IPS-15b (cell line): ENCODE measurements around the gene TRIM51G.
"Not testable (repeated sequence)": the region's sequence is repeated elsewhere in the genome, so short reads cannot be mapped to it uniquely, and the experiment has no call there.

Experiments
- H3K27me3 ChIP-seq: one replicate; pipeline ENCODE4 v1.6.1; 2013; ENCODE audit warnings: low read length; ENCODE audit not compliant: control insufficient read depth, insufficient read depth
- H3K36me3 ChIP-seq: one replicate; pipeline ENCODE4 v1.6.1; 2013; ENCODE audit warnings: low read length; ENCODE audit not compliant: control insufficient read depth, insufficient read depth
- H3K4me1 ChIP-seq: one replicate; pipeline ENCODE4 v1.6.1; 2013; ENCODE audit warnings: mild to moderate bottlenecking, low read length; ENCODE audit not compliant: control insufficient read depth, insufficient read depth
- H3K4me3 ChIP-seq: one replicate; pipeline ENCODE4 v1.5.1; 2013; ENCODE audit warnings: low read depth, low read length
- H3K9ac ChIP-seq: one replicate; pipeline ENCODE4 v1.6.1; 2013; ENCODE audit warnings: low read depth, mild to moderate bottlenecking, low read length
- H3K9me3 ChIP-seq: one replicate; pipeline ENCODE4 v1.6.1; 2013; ENCODE audit warnings: mild to moderate bottlenecking, low read length; ENCODE audit not compliant: control insufficient read depth, insufficient read depth

TRIM51G gene

GRCh38 chr11:48983785-48984184 lies at the start of gene TRIM51G:
Gene TRIM51G (minus strand): TSS chr11:48983885. CDS start chr11:48981695, 2,190 bp downstream.
- H3K4me3 ChIP-seq, H3K9ac ChIP-seq, H3K36me3 ChIP-seq, H3K27me3 ChIP-seq, H3K9me3 ChIP-seq, H3K4me1 ChIP-seq: not testable (repeated sequence)

GRCh38 chr11:49028523-49028922 lies 44.8 kb upstream of the TRIM51G start, which contains the start of gene TRIM49B:
Gene TRIM49B (plus strand): TSS chr11:49028823. CDS start chr11:49031600, 2,777 bp downstream.
- H3K9ac ChIP-seq, H3K9me3 ChIP-seq, H3K4me1 ChIP-seq, H3K36me3 ChIP-seq, H3K27me3 ChIP-seq, H3K4me3 ChIP-seq: not testable (repeated sequence)

GRCh38 chr11:48968592-48968991 lies 15.1 kb downstream of the TRIM51G start:
- H3K9me3 ChIP-seq, H3K36me3 ChIP-seq, H3K9ac ChIP-seq, H3K27me3 ChIP-seq, H3K4me1 ChIP-seq, H3K4me3 ChIP-seq: not testable (repeated sequence)

- not testable (repeated sequence) for H3K4me1 ChIP-seq, H3K9ac ChIP-seq, H3K27me3 ChIP-seq, H3K4me3 ChIP-seq, H3K36me3 ChIP-seq, H3K9me3 ChIP-seq
Measured at GRCh38 chr11:48955315-48956049, 28.2 kb downstream of the TRIM51G start.

GRCh38 chr11:48945796-48946195 lies 37.9 kb downstream of the TRIM51G start:
- H3K27me3 ChIP-seq, H3K4me3 ChIP-seq, H3K9me3 ChIP-seq, H3K9ac ChIP-seq, H3K4me1 ChIP-seq, H3K36me3 ChIP-seq: not testable (repeated sequence)
